Measurements from ENCODE around the gene CFAP97D1. TPM values are rescaled to one million over a fixed set of nuclear protein-coding genes. Genes with fewer than 3 reads are reported as not detected.

The CFAP97D1 gene
- total RNA-seq, 4 donors from 2014 or later = not detected

DNA sequence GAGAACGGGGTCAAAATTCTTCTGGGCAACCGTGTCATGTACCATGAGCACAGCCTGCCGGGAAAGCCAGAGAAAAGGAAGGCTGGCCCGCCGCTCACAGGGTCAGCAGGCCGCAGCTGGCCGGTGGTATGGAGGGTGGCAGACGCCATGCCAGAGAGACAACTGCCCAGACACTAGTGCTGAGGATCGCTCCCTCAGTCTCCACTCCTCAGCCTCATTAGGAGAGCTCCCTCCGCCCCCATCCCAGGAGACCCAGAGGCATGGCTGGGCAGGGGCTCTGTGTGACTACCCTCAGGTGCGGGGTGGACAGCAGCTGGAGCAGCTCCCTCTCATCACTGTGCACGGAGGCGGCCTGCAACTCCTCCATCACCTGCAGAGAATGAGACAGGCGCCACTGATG lies 49.5 kb downstream of the CFAP97D1 start:
- peaks cover 5 to 17% (median 11%) of the 10 kb centered on the region in 4 donors for H3K4me1 ChIP-seq
- intact Hi-C loops (cut with DNase I; ENCODE audit: low total_unique reads) = loop anchor here (10.0 kb wide), 1 partner anchor 45 kb away; the partner anchor contains the start of gene CFAP97D1
- no peak overlapping the region for H3K4me3 ChIP-seq
- 96% methylated on average over 14 of the region's 14 CpGs; no CpG with 5 or more reads in 1 of the 2 donors for WGBS, 2 donors (ENCODE audit: low coverage in 1 of 2)
- TF ChIP-seq POLR2AphosphoS5 (IDR thresholded peaks at IDR 0.05) (no peak), POLR2A (IDR thresholded peaks at IDR 0.05) (no peak), EP300 (IDR thresholded peaks at IDR 0.05; ENCODE audit: low read depth) (no peak)
- TF ChIP-seq, protein P1, sequence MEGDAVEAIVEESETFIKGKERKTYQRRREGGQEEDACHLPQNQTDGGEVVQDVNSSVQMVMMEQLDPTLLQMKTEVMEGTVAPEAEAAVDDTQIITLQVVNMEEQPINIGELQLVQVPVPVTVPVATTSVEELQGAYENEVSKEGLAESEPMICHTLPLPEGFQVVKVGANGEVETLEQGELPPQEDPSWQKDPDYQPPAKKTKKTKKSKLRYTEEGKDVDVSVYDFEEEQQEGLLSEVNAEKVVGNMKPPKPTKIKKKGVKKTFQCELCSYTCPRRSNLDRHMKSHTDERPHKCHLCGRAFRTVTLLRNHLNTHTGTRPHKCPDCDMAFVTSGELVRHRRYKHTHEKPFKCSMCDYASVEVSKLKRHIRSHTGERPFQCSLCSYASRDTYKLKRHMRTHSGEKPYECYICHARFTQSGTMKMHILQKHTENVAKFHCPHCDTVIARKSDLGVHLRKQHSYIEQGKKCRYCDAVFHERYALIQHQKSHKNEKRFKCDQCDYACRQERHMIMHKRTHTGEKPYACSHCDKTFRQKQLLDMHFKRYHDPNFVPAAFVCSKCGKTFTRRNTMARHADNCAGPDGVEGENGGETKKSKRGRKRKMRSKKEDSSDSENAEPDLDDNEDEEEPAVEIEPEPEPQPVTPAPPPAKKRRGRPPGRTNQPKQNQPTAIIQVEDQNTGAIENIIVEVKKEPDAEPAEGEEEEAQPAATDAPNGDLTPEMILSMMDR (IDR thresholded peaks at IDR 0.05) = no peak
- no peaks in the 10 kb centered on the region for H3K36me3 ChIP-seq
- no peak overlapping the region for H3K27ac ChIP-seq
- in situ Hi-C loops (cut with MboI; ENCODE audit: low pct_ligation_motif_present in 1 of 4, low pct_unique_long_range_greater_than_20kb in 1 of 4, low sequenced_read_pairs in 3 of 4) = no loop called here
- no peak for DNase-seq
- H3K9me3 ChIP-seq = no peaks in the 10 kb centered on the region
- peaks cover 2% of the 10 kb centered on the region for H3K27me3 ChIP-seq

DNA sequence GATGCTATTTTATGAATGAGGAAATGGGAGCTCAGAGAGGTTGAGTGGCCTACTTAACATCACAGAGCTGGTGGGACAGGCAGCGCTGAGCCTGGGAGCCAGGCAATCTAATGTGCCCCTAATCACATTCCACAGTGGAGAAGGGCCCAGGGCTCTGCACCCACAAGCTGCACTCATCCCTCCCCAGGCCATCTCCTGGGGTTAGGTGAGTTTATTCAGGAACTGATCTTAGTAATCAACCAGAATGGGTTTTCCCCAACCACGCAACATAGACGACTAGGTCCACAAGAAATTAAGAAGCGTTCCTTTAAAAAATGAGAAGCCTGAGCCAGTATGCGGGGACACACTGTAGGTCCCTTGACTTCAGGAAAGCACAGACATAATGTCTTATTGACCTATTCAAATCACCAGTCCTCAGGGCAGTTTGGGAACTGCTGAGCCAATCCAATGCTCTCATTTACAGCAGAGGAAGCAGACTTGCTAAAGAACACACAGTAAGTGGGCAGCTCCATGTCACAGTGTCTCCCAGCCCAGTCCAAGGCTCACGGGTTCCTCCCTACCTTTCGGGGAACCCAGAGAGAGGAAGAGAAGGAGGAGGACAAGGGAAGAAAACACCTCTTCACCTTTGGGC lies 50.4 kb downstream of the CFAP97D1 start:
- H3K27me3 ChIP-seq = peaks cover 4% of the 10 kb centered on the region
- TF ChIP-seq, protein P1 (IDR thresholded peaks at IDR 0.05) = no peak
- TF ChIP-seq POLR2AphosphoS5 (IDR thresholded peaks at IDR 0.05) (no peak), EP300 (IDR thresholded peaks at IDR 0.05; ENCODE audit: low read depth) (no peak), POLR2A (IDR thresholded peaks at IDR 0.05) (no peak)
- WGBS, 2 donors (ENCODE audit: low coverage in 1 of 2) = 80 to 88% methylated on average over 4 to 7 of the region's 7 CpGs
- no peaks in the 10 kb centered on the region for H3K9me3 ChIP-seq
- intact Hi-C loops (cut with DNase I; ENCODE audit: low total_unique reads) = loop anchor here (10.0 kb wide), 1 partner anchor 46 kb away; the partner anchor contains the start of gene CFAP97D1
- DNase-seq = no peak
- H3K4me3 ChIP-seq = no peak overlapping the region
- H3K36me3 ChIP-seq = no peaks in the 10 kb centered on the region
- H3K27ac ChIP-seq = no peak overlapping the region
- peaks cover 5 to 17% (median 11%) of the 10 kb centered on the region in 4 donors for H3K4me1 ChIP-seq
- in situ Hi-C loops (cut with MboI; ENCODE audit: low pct_ligation_motif_present in 1 of 4, low pct_unique_long_range_greater_than_20kb in 1 of 4, low sequenced_read_pairs in 3 of 4) = no loop called here

DNA sequence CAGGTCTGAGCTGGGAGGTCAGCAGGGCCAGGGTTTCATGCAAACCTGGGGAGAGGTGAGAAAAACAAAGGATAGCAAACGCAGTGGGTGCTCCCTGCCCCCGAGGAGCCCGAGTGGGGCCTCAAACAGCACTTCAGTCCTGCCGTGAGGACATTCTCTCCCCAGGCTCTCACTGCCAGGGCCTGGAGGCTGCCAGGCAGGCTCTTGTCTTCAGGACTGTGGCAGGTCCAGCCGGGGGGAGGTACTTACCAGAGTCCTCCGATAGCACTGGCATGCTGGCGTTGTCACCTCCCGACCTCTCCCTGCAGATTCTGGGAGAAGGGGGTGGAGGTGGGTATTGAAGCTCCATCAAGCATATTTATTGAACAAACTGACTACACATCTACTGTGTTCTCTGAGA lies 51.4 kb downstream of the CFAP97D1 start:
- intact Hi-C loops (cut with DNase I; ENCODE audit: low total_unique reads) (loop anchor here (10.0 kb wide), 1 partner anchor 47 kb away; the partner anchor contains the start of gene CFAP97D1), in situ Hi-C loops (cut with MboI; ENCODE audit: low pct_ligation_motif_present in 1 of 4, low pct_unique_long_range_greater_than_20kb in 1 of 4, low sequenced_read_pairs in 3 of 4) (no loop called here)
- H3K36me3 ChIP-seq = no peaks in the 10 kb centered on the region
- H3K27me3 ChIP-seq = peaks cover 4% of the 10 kb centered on the region
- no peak for DNase-seq
- H3K4me1 ChIP-seq = peaks cover 5 to 17% (median 11%) of the 10 kb centered on the region in 4 donors
- 74% methylated on average over 8 of the region's 8 CpGs; no CpG with 5 or more reads in 1 of the 2 donors for WGBS, 2 donors (ENCODE audit: low coverage in 1 of 2)
- TF ChIP-seq, protein P1 (IDR thresholded peaks at IDR 0.05) = no peak
- TF ChIP-seq EP300 (IDR thresholded peaks at IDR 0.05; ENCODE audit: low read depth) (no peak), POLR2AphosphoS5 (IDR thresholded peaks at IDR 0.05) (no peak), POLR2A (IDR thresholded peaks at IDR 0.05) (no peak)
- H3K4me3 ChIP-seq = no peak overlapping the region
- H3K9me3 ChIP-seq = no peaks in the 10 kb centered on the region
- H3K27ac ChIP-seq = no peak overlapping the region

DNA sequence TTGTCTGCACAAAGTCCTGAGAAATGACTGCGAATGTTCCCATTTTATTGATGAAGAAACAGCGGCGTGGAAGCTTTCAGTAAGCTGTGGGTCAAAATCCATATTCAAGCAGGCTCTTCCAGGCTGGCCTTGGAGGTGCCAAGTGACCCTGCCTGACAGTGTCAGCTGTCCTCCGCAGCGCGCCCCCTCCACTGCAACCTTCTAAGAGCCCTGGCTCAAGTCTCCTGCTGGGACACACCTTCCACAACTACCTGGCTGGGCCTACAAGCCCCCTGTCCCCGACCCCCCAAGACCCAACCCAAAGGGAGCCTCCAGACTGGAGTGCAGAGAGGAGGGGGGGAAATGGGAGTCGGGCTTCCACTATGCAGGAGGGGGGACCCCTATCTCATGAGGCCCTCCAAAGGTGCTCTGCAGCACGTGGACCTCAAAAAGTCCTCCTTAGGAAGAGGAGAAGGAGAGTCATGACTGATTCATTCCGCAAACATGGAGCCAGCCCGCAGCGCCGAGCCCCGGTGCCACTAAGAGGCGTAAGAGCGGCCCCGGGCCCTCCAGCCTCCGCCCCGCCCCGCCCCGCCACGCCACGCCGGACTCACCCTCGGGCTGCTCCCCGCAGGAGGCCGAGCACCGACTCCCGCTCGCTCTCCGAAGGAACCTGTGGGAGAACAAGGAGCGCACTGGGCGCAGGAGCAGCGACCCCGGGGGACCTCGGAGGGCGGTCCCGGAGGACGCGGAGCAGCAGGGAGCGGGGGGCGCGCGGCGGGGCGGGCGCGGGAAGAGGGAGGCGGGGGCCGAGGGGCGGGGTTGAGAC lies 52.1 kb downstream of the CFAP97D1 start:
- peak; percentile 62 for DNase-seq
- TF ChIP-seq EP300 (IDR thresholded peaks at IDR 0.05; ENCODE audit: low read depth) = no peak
- TF ChIP-seq, protein P1 (IDR thresholded peaks at IDR 0.05) = no peak
- TF ChIP-seq POLR2AphosphoS5 (IDR thresholded peaks at IDR 0.05) = no peak
- no peak for TF ChIP-seq POLR2A (IDR thresholded peaks at IDR 0.05)
- H3K9me3 ChIP-seq = no peaks in the 10 kb centered on the region
- H3K4me3 ChIP-seq = peak overlapping the region; percentile 45 to 80 (median 68)
- 13% methylated on average over 44 of the region's 51 CpGs; no CpG with 5 or more reads in 1 of the 2 donors for whole genome bisulfite sequencing, 2 donors (ENCODE audit: low coverage in 1 of 2)
- peaks cover 5 to 17% (median 11%) of the 10 kb centered on the region in 4 donors for H3K4me1 ChIP-seq
- no peaks in the 10 kb centered on the region for H3K36me3 ChIP-seq
- intact Hi-C loops (cut with DNase I; ENCODE audit: low total_unique reads) = loop anchor here (10.0 kb wide), 1 partner anchor 48 kb away; the partner anchor contains the start of gene CFAP97D1
- in situ Hi-C loops (cut with MboI; ENCODE audit: low pct_ligation_motif_present in 1 of 4, low pct_unique_long_range_greater_than_20kb in 1 of 4, low sequenced_read_pairs in 3 of 4) = no loop called here
- H3K27ac ChIP-seq = peak overlapping the region; percentile 23 to 77 (median 64)
- peaks cover 4% of the 10 kb centered on the region for H3K27me3 ChIP-seq

Measured in transverse colon (tissue), 4 donors.